Measurements from ENCODE around the gene NDUFS8.

GRCh38 chr11:67997475-67997921, 33.0 kb upstream of the NDUFS8 start:
- TF ChIP-seq CTCF (IDR thresholded peaks at IDR 0.05) (no peak), POLR2A (IDR thresholded peaks at IDR 0.05) (no peak)

All from uterus (tissue), 2 donors.